Skin epidermis (tissue), 12 donors: Measurements from ENCODE around the gene PCARE.

ENCODE experiments used
- H3K27ac ChIP-seq, 21 experiments: fragments of 200-600 bp; sonication (generic) in 11 of 21; one replicate each; pipeline ENCODE4 v1.5.0; 2020; ENCODE audit warnings: mild to moderate bottlenecking in 3 of 21, inconsistent platforms in 2 of 21, moderate library complexity in 2 of 21
- H3K4me3 ChIP-seq, 7 experiments: fragments of 200-600 bp; sonication (generic) in 2 of 7; one replicate each; pipeline ENCODE4 v1.5.0; 2020; ENCODE audit warnings: inconsistent platforms in 2 of 7, mild to moderate bottlenecking in 2 of 7, moderate library complexity in 1 of 7

The PCARE gene

GRCh38 chr2:29015701-29016470, 58.4 kb downstream of the PCARE start:
- H3K4me3 ChIP-seq = no peak overlapping the region
- peak overlapping the region in 15 of 21 experiments; percentile 18 to 96 (median 66) for H3K27ac ChIP-seq

DNA sequence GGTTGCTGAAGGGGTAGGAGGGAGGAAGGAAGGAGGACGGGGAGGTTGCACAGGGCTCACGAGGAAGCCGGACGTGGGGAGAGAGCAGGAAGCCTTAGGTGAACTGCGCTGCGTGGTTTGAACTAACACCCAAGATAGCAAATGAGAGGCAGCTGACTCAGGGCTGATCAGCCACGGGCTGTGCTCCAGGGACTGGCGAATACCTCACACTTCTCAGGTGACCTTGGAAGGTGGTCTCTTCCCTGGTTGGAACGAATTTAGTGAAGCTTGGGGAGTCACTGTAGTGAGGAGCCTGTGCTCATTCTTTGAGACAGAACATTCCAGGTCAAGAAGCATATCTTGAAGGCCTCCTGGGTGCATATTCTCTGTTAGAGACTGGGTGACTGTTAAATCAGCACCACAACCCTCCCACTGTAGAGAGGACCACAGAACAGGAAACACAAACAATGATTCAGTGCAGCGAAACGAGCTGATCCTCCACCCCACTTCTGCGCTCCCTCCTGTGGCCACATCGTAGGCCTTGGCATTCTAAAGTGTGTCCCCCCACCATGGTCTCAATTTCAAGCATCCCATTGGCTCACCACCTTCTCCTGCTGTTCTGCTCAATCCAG, 59.4 kb downstream of the PCARE start:
- H3K27ac ChIP-seq = peak overlapping the region in 17 of 21 experiments; percentile 13 to 96 (median 75)

DNA sequence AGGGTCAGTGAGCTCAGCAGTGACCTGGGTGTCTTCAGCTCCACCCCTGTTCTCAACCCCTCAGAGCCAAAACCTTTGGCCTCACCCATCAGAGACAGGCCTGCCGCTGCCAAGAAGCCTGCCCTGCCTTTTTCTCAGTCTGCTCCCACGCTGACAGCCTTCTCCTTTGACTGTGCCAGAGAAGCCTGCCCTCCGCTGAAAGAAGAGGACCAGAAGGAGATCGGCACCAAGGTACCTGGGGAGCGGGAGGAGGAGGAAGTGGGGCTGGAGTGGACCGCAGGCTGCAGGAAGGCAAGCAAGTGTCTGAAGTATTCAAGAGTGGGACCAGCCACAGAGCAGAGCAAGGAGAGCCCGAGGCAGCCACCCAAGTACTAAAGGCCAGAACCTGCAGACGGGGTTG, 60.0 kb downstream of the PCARE start:
- Histone ChIP-seq H3K27ac (peak overlapping the region in 18 of 21 experiments; percentile 1 to 96 (median 68)), H3K4me3 (no peak overlapping the region)

More for the DNA sequence above, 59.4 kb downstream of the PCARE start:
- H3K4me3 ChIP-seq = no peak overlapping the region

DNA sequence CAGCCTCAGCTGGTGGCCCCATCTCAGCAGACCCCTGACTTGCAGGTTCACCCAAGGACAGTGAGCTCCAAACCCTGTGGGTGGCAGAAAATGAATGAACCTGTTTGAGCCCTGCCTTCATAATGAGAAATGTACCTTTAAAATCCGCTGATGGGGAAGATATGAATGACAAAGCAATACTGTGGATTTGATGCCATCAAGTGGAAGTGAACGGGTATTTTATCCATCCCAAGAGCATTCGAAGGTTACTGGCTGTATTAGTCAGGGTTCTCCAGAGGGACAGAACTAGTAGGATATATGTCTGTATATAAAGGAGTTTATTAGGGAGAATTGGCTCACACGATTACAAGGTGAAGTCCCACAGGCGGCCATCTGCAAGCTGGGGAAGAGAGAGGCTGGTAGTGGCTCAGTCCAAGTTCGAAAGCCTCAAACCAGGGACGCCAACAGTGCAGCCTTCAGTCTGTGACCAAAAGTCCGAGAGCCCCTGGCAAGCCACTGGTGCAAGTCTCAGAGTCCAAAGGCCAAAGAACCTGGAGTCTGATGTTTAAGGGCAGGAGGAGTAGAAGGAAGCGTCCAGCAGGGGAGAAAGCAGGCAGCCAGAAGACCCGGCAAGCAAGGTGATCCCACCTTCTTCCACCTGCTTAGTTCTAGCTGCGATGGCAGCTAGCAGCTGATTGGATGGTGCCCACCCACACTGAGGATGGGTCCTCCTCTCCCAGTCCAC, 61.1 kb downstream of the PCARE start:
- Histone ChIP-seq H3K4me3 (no peak overlapping the region), H3K27ac (peak overlapping the region in 12 of 21 experiments; percentile 1 to 96 (median 78))

DNA sequence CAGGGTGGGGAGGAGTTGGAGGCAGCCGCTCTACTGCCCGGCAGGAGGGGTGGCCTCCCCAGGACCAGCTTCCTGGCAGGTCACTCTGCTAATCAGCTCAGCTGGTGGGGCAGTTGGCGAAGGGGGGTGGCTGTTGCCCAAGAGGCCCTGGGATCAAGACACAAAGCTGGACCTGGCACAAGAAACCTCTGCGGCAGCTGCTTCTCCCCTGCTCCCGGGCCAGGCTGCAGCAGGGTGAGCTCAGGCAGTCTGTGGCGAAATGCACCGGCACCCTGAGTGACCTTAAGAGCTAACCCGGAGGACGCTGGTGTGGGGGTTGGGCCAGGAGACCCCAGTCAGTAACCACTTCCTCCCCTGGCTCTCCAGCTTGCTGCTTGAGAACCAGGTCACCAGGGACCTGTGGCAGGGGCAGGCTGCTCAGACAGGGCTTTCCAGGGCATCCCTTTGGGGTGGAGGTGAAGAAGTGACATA, 62.1 kb downstream of the PCARE start:
- H3K27ac ChIP-seq = peak overlapping the region in 17 of 21 experiments; percentile 2 to 96 (median 75)
- no peak overlapping the region for H3K4me3 ChIP-seq
